Measurements from ENCODE around the gene LRRC75A. TPM values are rescaled to one million over a fixed set of nuclear protein-coding genes. Genes with fewer than 3 reads are reported as not detected.

LRRC75A gene
- total RNA-seq, 2 experiments from 2014 or later = 1.2 to 1.8 TPM

- no peak overlapping the region for H3K27ac Mint-ChIP-seq
- no peaks in the 10 kb centered on the region for H3K9me3 Mint-ChIP-seq
- no peak overlapping the region for H3K4me3 Mint-ChIP-seq
- POLR2A ChIA-PET = no interaction called here
- CTCF ChIA-PET = interaction anchor here (1.9 kb wide), 1 partner anchor 9 kb away, joined by 4 read pairs; no protein-coding TSS in a partner anchor
- DNase-seq = no peak
- peaks cover 24% of the 10 kb centered on the region for H3K27me3 Mint-ChIP-seq
- H3K36me3 Mint-ChIP-seq (ENCODE audit: low read depth) = no peaks in the 10 kb centered on the region
- peaks cover 10% of the 10 kb centered on the region for H3K4me1 Mint-ChIP-seq
Observed at GRCh38 chr17:16512011-16512410, 20.0 kb upstream of the LRRC75A start.

GRCh38 chr17:16511593-16511992 is 19.6 kb upstream of the LRRC75A start:
- H3K4me3 Mint-ChIP-seq = no peak overlapping the region
- H3K27ac Mint-ChIP-seq = no peak overlapping the region
- POLR2A ChIA-PET = no interaction called here
- no peak for DNase-seq
- H3K9me3 Mint-ChIP-seq = no peaks in the 10 kb centered on the region
- peaks cover 10% of the 10 kb centered on the region for H3K4me1 Mint-ChIP-seq
- H3K27me3 Mint-ChIP-seq = peaks cover 20% of the 10 kb centered on the region
- no peaks in the 10 kb centered on the region for H3K36me3 Mint-ChIP-seq (ENCODE audit: low read depth)
- CTCF ChIA-PET = interaction anchor here (1.9 kb wide), 1 partner anchor 10 kb away, joined by 4 read pairs; no protein-coding TSS in a partner anchor

GRCh38 chr17:16507918-16508533 is 16.0 kb upstream of the LRRC75A start:
- peaks cover 3% of the 10 kb centered on the region for H3K27me3 Mint-ChIP-seq
- no peaks in the 10 kb centered on the region for H3K36me3 Mint-ChIP-seq (ENCODE audit: low read depth)
- H3K27ac Mint-ChIP-seq = no peak overlapping the region
- ChIA-PET POLR2A (no interaction called here), CTCF (interaction anchor here (0.9 kb wide), 1 partner anchor 13 kb away, joined by 3 read pairs; no protein-coding TSS in a partner anchor)
- no peaks in the 10 kb centered on the region for H3K9me3 Mint-ChIP-seq
- no peak overlapping the region for H3K4me3 Mint-ChIP-seq
- DNase-seq = no peak
- peaks cover 8% of the 10 kb centered on the region for H3K4me1 Mint-ChIP-seq

- Mint-ChIP-seq H3K4me1 (no peaks in the 10 kb centered on the region), H3K4me3 (no peak overlapping the region), H3K27me3 (peaks cover 3% of the 10 kb centered on the region), H3K27ac (no peak overlapping the region), H3K9me3 (no peaks in the 10 kb centered on the region), H3K36me3 (ENCODE audit: low read depth) (no peaks in the 10 kb centered on the region)
- CTCF ChIA-PET = no interaction called here
- no peak for DNase-seq
- POLR2A ChIA-PET = no interaction called here
Observed at GRCh38 chr17:16506188-16506587, 14.2 kb upstream of the LRRC75A start.

- H3K9me3 Mint-ChIP-seq = no peaks in the 10 kb centered on the region
- POLR2A ChIA-PET = no interaction called here
- H3K27ac Mint-ChIP-seq = no peak overlapping the region
- CTCF ChIA-PET = no interaction called here
- no peak overlapping the region for H3K4me3 Mint-ChIP-seq
- DNase-seq = no peak
- H3K27me3 Mint-ChIP-seq = peaks cover 3% of the 10 kb centered on the region
- no peaks in the 10 kb centered on the region for H3K36me3 Mint-ChIP-seq (ENCODE audit: low read depth)
- H3K4me1 Mint-ChIP-seq = no peaks in the 10 kb centered on the region
Observed at GRCh38 chr17:16504984-16505383, 13.0 kb upstream of the LRRC75A start.

GRCh38 chr17:16496820-16497489 is 5.0 kb upstream of the LRRC75A start:
- no peaks in the 10 kb centered on the region for H3K36me3 Mint-ChIP-seq (ENCODE audit: low read depth)
- H3K4me3 Mint-ChIP-seq = no peak overlapping the region
- H3K4me1 Mint-ChIP-seq = peaks cover 2% of the 10 kb centered on the region
- no peaks in the 10 kb centered on the region for H3K9me3 Mint-ChIP-seq
- H3K27me3 Mint-ChIP-seq = peaks cover 40% of the 10 kb centered on the region
- CTCF ChIA-PET = no interaction called here
- DNase-seq = no peak
- H3K27ac Mint-ChIP-seq = no peak overlapping the region
- POLR2A ChIA-PET = no interaction called here

- CTCF ChIA-PET = no interaction called here
- Mint-ChIP-seq H3K36me3 (ENCODE audit: low read depth) (no peaks in the 10 kb centered on the region), H3K4me1 (peaks cover 3% of the 10 kb centered on the region), H3K27ac (no peak overlapping the region), H3K9me3 (no peaks in the 10 kb centered on the region), H3K27me3 (peaks cover 40% of the 10 kb centered on the region), H3K4me3 (no peak overlapping the region)
- no peak for DNase-seq
- POLR2A ChIA-PET = no interaction called here
Observed at GRCh38 chr17:16495980-16496819, 4.2 kb upstream of the LRRC75A start.

- no peaks in the 10 kb centered on the region for H3K36me3 Mint-ChIP-seq (ENCODE audit: low read depth)
- no peak for DNase-seq
- peaks cover 44% of the 10 kb centered on the region for H3K27me3 Mint-ChIP-seq
- POLR2A ChIA-PET = no interaction called here
- H3K4me3 Mint-ChIP-seq = no peak overlapping the region
- CTCF ChIA-PET = interaction anchor here (0.6 kb wide), 1 partner anchor 317 kb away, joined by 3 read pairs; no protein-coding TSS in a partner anchor
- H3K4me1 Mint-ChIP-seq = peaks cover 9% of the 10 kb centered on the region
- no peak overlapping the region for H3K27ac Mint-ChIP-seq
- H3K9me3 Mint-ChIP-seq = no peaks in the 10 kb centered on the region
Observed at GRCh38 chr17:16495561-16495960, 3.6 kb upstream of the LRRC75A start.

GRCh38 chr17:16494059-16494458 is 2.1 kb upstream of the LRRC75A start:
- Mint-ChIP-seq H3K4me1 (peaks cover 11% of the 10 kb centered on the region), H3K4me3 (no peak overlapping the region), H3K27me3 (peaks cover 53% of the 10 kb centered on the region), H3K36me3 (ENCODE audit: low read depth) (no peaks in the 10 kb centered on the region), H3K9me3 (no peaks in the 10 kb centered on the region), H3K27ac (no peak overlapping the region)
- CTCF ChIA-PET = no interaction called here
- POLR2A ChIA-PET = no interaction called here
- no peak for DNase-seq

GRCh38 chr17:16493531-16494046 is 1.6 kb upstream of the LRRC75A start:
- POLR2A ChIA-PET = interaction anchor here (1.0 kb wide), 1 partner anchor 77 kb away, joined by 3 read pairs; no protein-coding TSS in a partner anchor
- CTCF ChIA-PET = no interaction called here
- peaks cover 52% of the 10 kb centered on the region for H3K27me3 Mint-ChIP-seq

GRCh38 chr17:16492613-16493530 is 879 bp upstream of the LRRC75A start:
- Mint-ChIP-seq H3K4me1 (peaks cover 11% of the 10 kb centered on the region), H3K36me3 (ENCODE audit: low read depth) (no peaks in the 10 kb centered on the region), H3K9me3 (no peaks in the 10 kb centered on the region), H3K27ac (no peak overlapping the region), H3K4me3 (peak overlapping the region; percentile 72), H3K27me3 (peaks cover 45% of the 10 kb centered on the region)
- no peak for DNase-seq
- ChIA-PET CTCF (no interaction called here), POLR2A (interaction anchor here (1.0 kb wide), 1 partner anchor 76 kb away, joined by 3 read pairs; no protein-coding TSS in a partner anchor)

More at GRCh38 chr17:16493531-16494046, 1.6 kb upstream of the LRRC75A start:
- H3K4me3 Mint-ChIP-seq = no peak overlapping the region
- DNase-seq = no peak
- no peaks in the 10 kb centered on the region for H3K36me3 Mint-ChIP-seq (ENCODE audit: low read depth)
- H3K4me1 Mint-ChIP-seq = peaks cover 11% of the 10 kb centered on the region
- no peaks in the 10 kb centered on the region for H3K9me3 Mint-ChIP-seq
- no peak overlapping the region for H3K27ac Mint-ChIP-seq

GRCh38 chr17:16491131-16491702 is 776 bp downstream of the LRRC75A start:
- peak overlapping the region; percentile 65 for H3K4me3 Mint-ChIP-seq
- no peaks in the 10 kb centered on the region for H3K9me3 Mint-ChIP-seq
- no peaks in the 10 kb centered on the region for H3K36me3 Mint-ChIP-seq (ENCODE audit: low read depth)
- peaks cover 41% of the 10 kb centered on the region for H3K27me3 Mint-ChIP-seq
- POLR2A ChIA-PET = no interaction called here
- no peak overlapping the region for H3K27ac Mint-ChIP-seq
- DNase-seq = peak; percentile 23
- CTCF ChIA-PET = interaction anchor here (1.0 to 1.7 kb wide), 2 partner anchors 30 to 43 kb away, joined by 3 read pairs; no protein-coding TSS in a partner anchor
- peaks cover 11% of the 10 kb centered on the region for H3K4me1 Mint-ChIP-seq
